ENCODE data around the gene PTPRR. TPM values are rescaled to one million over a fixed set of nuclear protein-coding genes. Genes with fewer than 3 reads are reported as not detected.

The PTPRR gene
- total and polyA plus RNA-seq, 2 experiments from 2014 or later: not detected

DNA sequence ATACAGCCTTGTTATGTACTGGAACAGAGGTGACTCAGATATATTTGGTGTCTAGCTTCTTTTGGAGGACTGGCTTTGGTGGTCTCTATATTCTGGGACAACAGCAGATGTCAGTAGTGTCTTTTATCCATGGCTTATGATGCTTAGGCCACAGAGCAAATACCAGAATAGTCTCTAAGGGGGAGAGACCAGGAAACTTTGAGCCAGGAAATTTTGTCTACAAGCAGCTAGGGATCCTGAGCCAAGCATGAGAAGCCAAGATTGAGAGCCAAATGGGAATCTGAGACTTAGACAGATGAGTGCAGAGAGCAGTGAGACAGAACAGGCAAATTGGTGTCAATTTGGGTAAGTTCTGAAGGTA lies 28.4 kb upstream of the PTPRR start:
- Histone ChIP-seq H3K27ac (no peak overlapping the region), H3K4me1 (ENCODE audit: low read depth) (no peaks in the 10 kb centered on the region), H3K27me3 (no peaks in the 10 kb centered on the region), H3K36me3 (no peaks in the 10 kb centered on the region), H3K9me3 (ENCODE audit: low read depth) (no peaks in the 10 kb centered on the region), H3K4me3 (no peak overlapping the region)
- peak in 1 of 2 donors; percentile 67 for DNase-seq (ENCODE audit: low read depth in 1 of 2, low spot score in 1 of 2)
- TF ChIP-seq, protein P1, sequence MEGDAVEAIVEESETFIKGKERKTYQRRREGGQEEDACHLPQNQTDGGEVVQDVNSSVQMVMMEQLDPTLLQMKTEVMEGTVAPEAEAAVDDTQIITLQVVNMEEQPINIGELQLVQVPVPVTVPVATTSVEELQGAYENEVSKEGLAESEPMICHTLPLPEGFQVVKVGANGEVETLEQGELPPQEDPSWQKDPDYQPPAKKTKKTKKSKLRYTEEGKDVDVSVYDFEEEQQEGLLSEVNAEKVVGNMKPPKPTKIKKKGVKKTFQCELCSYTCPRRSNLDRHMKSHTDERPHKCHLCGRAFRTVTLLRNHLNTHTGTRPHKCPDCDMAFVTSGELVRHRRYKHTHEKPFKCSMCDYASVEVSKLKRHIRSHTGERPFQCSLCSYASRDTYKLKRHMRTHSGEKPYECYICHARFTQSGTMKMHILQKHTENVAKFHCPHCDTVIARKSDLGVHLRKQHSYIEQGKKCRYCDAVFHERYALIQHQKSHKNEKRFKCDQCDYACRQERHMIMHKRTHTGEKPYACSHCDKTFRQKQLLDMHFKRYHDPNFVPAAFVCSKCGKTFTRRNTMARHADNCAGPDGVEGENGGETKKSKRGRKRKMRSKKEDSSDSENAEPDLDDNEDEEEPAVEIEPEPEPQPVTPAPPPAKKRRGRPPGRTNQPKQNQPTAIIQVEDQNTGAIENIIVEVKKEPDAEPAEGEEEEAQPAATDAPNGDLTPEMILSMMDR (IDR thresholded peaks at IDR 0.05; ENCODE audit: low read depth, low read length): peak; percentile 21

GRCh38 chr12:70948236-70948975 lies 27.9 kb upstream of the PTPRR start:
- H3K4me3 ChIP-seq: no peak overlapping the region
- no peaks in the 10 kb centered on the region for H3K36me3 ChIP-seq
- no peaks in the 10 kb centered on the region for H3K4me1 ChIP-seq (ENCODE audit: low read depth)
- DNase-seq (ENCODE audit: low read depth in 1 of 2, low spot score in 1 of 2): peak in 1 of 2 donors; percentile 32
- no peaks in the 10 kb centered on the region for H3K9me3 ChIP-seq (ENCODE audit: low read depth)
- H3K27ac ChIP-seq: no peak overlapping the region
- H3K27me3 ChIP-seq: no peaks in the 10 kb centered on the region
- TF ChIP-seq, protein P1 (IDR thresholded peaks at IDR 0.05; ENCODE audit: low read depth, low read length): no peak

DNA sequence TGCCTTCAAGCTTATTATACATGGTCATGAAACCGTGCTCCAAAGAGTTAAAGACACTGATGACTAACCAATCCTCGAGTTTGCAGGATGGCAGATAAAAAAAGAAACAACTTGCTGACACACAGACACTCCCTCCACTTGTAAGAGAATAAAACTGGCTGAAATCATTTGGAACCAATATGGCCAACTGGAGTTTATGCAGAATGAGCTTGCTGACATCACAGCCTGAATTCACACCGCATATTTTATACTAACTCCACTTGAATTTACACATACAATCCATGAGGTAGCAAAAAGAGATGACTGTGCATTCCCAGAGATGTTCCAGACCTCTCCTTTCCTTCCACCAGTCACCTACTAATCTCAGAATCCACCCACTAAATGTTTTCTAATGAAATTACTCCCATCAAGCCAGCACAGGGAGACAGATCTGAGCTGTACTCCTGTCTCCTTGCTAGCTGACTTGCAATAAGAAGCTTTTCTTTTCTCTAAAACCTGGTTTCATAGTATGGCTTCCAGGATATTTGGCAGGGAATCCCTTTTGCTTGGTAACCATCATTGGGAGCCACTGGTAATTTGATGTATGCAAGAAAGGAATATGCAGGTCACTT lies 15.8 kb upstream of the PTPRR start:
- TF ChIP-seq, protein P1 (IDR thresholded peaks at IDR 0.05; ENCODE audit: low read depth, low read length): no peak
- H3K4me3 ChIP-seq: no peak overlapping the region
- H3K27ac ChIP-seq: no peak overlapping the region
- H3K27me3 ChIP-seq: peaks cover 8% of the 10 kb centered on the region
- H3K36me3 ChIP-seq: no peaks in the 10 kb centered on the region
- DNase-seq (ENCODE audit: low read depth in 1 of 2, low spot score in 1 of 2): no peak
- no peaks in the 10 kb centered on the region for H3K4me1 ChIP-seq (ENCODE audit: low read depth)
- no peaks in the 10 kb centered on the region for H3K9me3 ChIP-seq (ENCODE audit: low read depth)

GRCh38 chr12:70933133-70933532 lies 12.6 kb upstream of the PTPRR start:
- Histone ChIP-seq H3K4me3 (no peak overlapping the region), H3K27me3 (no peaks in the 10 kb centered on the region), H3K36me3 (no peaks in the 10 kb centered on the region), H3K9me3 (ENCODE audit: low read depth) (no peaks in the 10 kb centered on the region), H3K4me1 (ENCODE audit: low read depth) (no peaks in the 10 kb centered on the region), H3K27ac (no peak overlapping the region)
- DNase-seq (ENCODE audit: low read depth in 1 of 2, low spot score in 1 of 2): no peak
- TF ChIP-seq, protein P1 (IDR thresholded peaks at IDR 0.05; ENCODE audit: low read depth, low read length): no peak

- Histone ChIP-seq H3K9me3 (ENCODE audit: low read depth) (no peaks in the 10 kb centered on the region), H3K27ac (no peak overlapping the region), H3K4me1 (ENCODE audit: low read depth) (no peaks in the 10 kb centered on the region), H3K36me3 (no peaks in the 10 kb centered on the region), H3K27me3 (no peaks in the 10 kb centered on the region), H3K4me3 (no peak overlapping the region)
- TF ChIP-seq, protein P1 (IDR thresholded peaks at IDR 0.05; ENCODE audit: low read depth, low read length): no peak
- DNase-seq (ENCODE audit: low read depth in 1 of 2, low spot score in 1 of 2): no peak
These were observed 8.5 kb upstream of the PTPRR start for GRCh38 chr12:70929029-70929428.

Measured in cardiac muscle cell (in vitro differentiated cells and primary cell).